ENCODE data around the gene BORCS8.

DNA sequence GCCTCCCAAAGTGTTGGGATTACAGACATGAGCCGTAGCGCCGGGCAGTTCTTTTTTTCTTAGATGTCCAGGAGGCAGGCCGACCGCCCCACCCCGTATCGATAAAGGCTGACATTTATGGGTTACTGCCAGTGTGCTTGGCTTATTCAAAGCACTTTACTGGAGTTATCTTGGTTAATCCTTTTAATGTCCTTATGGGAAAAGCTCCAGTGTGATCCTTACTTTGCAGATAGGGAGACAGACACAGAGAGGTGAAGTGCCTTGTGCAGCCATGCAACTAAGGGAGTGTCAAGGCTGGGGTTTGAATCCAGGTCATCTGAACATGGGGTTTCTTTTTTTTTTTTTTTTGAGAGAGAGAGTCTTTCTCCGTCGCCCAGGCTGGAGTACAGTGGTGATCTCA, 39.0 kb upstream of the BORCS8 start:
- TF ChIP-seq, protein P1, sequence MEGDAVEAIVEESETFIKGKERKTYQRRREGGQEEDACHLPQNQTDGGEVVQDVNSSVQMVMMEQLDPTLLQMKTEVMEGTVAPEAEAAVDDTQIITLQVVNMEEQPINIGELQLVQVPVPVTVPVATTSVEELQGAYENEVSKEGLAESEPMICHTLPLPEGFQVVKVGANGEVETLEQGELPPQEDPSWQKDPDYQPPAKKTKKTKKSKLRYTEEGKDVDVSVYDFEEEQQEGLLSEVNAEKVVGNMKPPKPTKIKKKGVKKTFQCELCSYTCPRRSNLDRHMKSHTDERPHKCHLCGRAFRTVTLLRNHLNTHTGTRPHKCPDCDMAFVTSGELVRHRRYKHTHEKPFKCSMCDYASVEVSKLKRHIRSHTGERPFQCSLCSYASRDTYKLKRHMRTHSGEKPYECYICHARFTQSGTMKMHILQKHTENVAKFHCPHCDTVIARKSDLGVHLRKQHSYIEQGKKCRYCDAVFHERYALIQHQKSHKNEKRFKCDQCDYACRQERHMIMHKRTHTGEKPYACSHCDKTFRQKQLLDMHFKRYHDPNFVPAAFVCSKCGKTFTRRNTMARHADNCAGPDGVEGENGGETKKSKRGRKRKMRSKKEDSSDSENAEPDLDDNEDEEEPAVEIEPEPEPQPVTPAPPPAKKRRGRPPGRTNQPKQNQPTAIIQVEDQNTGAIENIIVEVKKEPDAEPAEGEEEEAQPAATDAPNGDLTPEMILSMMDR (conservative IDR thresholded peaks at IDR 0.05): no peak
- no peak for TF ChIP-seq ZFX (IDR thresholded peaks at IDR 0.05)

All from C4-2B (cell line).